Measurements from ENCODE around the gene MICAL3.
"Not testable (repeated sequence)": the region's sequence is repeated elsewhere in the genome, so short reads cannot be mapped to it uniquely, and the experiment has no call there.

Gene MICAL3

GRCh38 chr22:18067121-18067520, 42.8 kb upstream of the MICAL3 start:
- no peak overlapping the region for H3K4me3 Mint-ChIP-seq
- no peaks in the 10 kb centered on the region for H3K36me3 Mint-ChIP-seq (ENCODE audit: insufficient read depth)
- no peaks in the 10 kb centered on the region for H3K9me3 Mint-ChIP-seq
- H3K4me1 Mint-ChIP-seq: no peaks in the 10 kb centered on the region
- H3K27ac Mint-ChIP-seq (ENCODE audit: low read depth): no peak overlapping the region
- DNase-seq (ENCODE audit: low spot score in 2 of 2): no peak
- ATAC-seq (replicated peaks; ENCODE audit: extremely low read depth, poor library complexity, severe bottlenecking): no peak
- H3K27me3 Mint-ChIP-seq: peaks cover 63% of the 10 kb centered on the region

GRCh38 chr22:18066181-18066859, 42.0 kb upstream of the MICAL3 start:
- Mint-ChIP-seq H3K4me1 (no peaks in the 10 kb centered on the region), H3K27ac (ENCODE audit: low read depth) (no peak overlapping the region), H3K27me3 (peaks cover 63% of the 10 kb centered on the region), H3K4me3 (no peak overlapping the region), H3K36me3 (ENCODE audit: insufficient read depth) (no peaks in the 10 kb centered on the region), H3K9me3 (no peaks in the 10 kb centered on the region)
- no peak for DNase-seq (ENCODE audit: low spot score in 2 of 2)
- ATAC-seq (replicated peaks; ENCODE audit: extremely low read depth, poor library complexity, severe bottlenecking): no peak

GRCh38 chr22:18065256-18065655, 40.9 kb upstream of the MICAL3 start:
- H3K27ac Mint-ChIP-seq (ENCODE audit: low read depth): no peak overlapping the region
- DNase-seq (ENCODE audit: low spot score in 2 of 2) (no peak), ATAC-seq (replicated peaks; ENCODE audit: extremely low read depth, poor library complexity, severe bottlenecking) (no peak)
- no peak overlapping the region for H3K4me3 Mint-ChIP-seq
- no peaks in the 10 kb centered on the region for H3K36me3 Mint-ChIP-seq (ENCODE audit: insufficient read depth)
- H3K27me3 Mint-ChIP-seq: peaks cover 63% of the 10 kb centered on the region
- no peaks in the 10 kb centered on the region for H3K4me1 Mint-ChIP-seq
- H3K9me3 Mint-ChIP-seq: no peaks in the 10 kb centered on the region

- peaks cover 63% of the 10 kb centered on the region for H3K27me3 Mint-ChIP-seq
These were observed 40.3 kb upstream of the MICAL3 start for GRCh38 chr22:18064636-18065035.

GRCh38 chr22:18063715-18064114, 39.4 kb upstream of the MICAL3 start:
- peaks cover 55% of the 10 kb centered on the region for H3K27me3 Mint-ChIP-seq
- DNase-seq (ENCODE audit: low spot score in 2 of 2); H3K36me3 Mint-ChIP-seq (ENCODE audit: insufficient read depth); H3K9me3 Mint-ChIP-seq; H3K4me1 Mint-ChIP-seq; ATAC-seq (replicated peaks; ENCODE audit: extremely low read depth, poor library complexity, severe bottlenecking); H3K4me3 Mint-ChIP-seq; H3K27ac Mint-ChIP-seq (ENCODE audit: low read depth): not testable (repeated sequence)

More at GRCh38 chr22:18064636-18065035, 40.3 kb upstream of the MICAL3 start:
- Mint-ChIP-seq H3K27ac (ENCODE audit: low read depth) (no peak overlapping the region), H3K4me1 (no peaks in the 10 kb centered on the region), H3K4me3 (no peak overlapping the region), H3K9me3 (no peaks in the 10 kb centered on the region), H3K36me3 (ENCODE audit: insufficient read depth) (no peaks in the 10 kb centered on the region)
- ATAC-seq (replicated peaks; ENCODE audit: extremely low read depth, poor library complexity, severe bottlenecking) (no peak), DNase-seq (ENCODE audit: low spot score in 2 of 2) (no peak)

GRCh38 chr22:18063306-18063705, 38.9 kb upstream of the MICAL3 start:
- no peaks in the 10 kb centered on the region for H3K36me3 Mint-ChIP-seq (ENCODE audit: insufficient read depth)
- H3K4me3 Mint-ChIP-seq: no peak overlapping the region
- H3K4me1 Mint-ChIP-seq: no peaks in the 10 kb centered on the region
- H3K9me3 Mint-ChIP-seq: no peaks in the 10 kb centered on the region
- DNase-seq (ENCODE audit: low spot score in 2 of 2): no peak
- peaks cover 51% of the 10 kb centered on the region for H3K27me3 Mint-ChIP-seq
- no peak for ATAC-seq (replicated peaks; ENCODE audit: extremely low read depth, poor library complexity, severe bottlenecking)
- H3K27ac Mint-ChIP-seq (ENCODE audit: low read depth): no peak overlapping the region

GRCh38 chr22:18062421-18062820, 38.1 kb upstream of the MICAL3 start:
- no peak for DNase-seq (ENCODE audit: low spot score in 2 of 2)
- no peak overlapping the region for H3K4me3 Mint-ChIP-seq
- H3K27me3 Mint-ChIP-seq: peaks cover 42% of the 10 kb centered on the region
- H3K4me1 Mint-ChIP-seq: no peaks in the 10 kb centered on the region
- no peaks in the 10 kb centered on the region for H3K36me3 Mint-ChIP-seq (ENCODE audit: insufficient read depth)
- no peak overlapping the region for H3K27ac Mint-ChIP-seq (ENCODE audit: low read depth)
- ATAC-seq (replicated peaks; ENCODE audit: extremely low read depth, poor library complexity, severe bottlenecking): no peak
- no peaks in the 10 kb centered on the region for H3K9me3 Mint-ChIP-seq

- Mint-ChIP-seq H3K9me3 (no peaks in the 10 kb centered on the region), H3K4me1 (no peaks in the 10 kb centered on the region), H3K27me3 (peaks cover 27% of the 10 kb centered on the region), H3K27ac (ENCODE audit: low read depth) (no peak overlapping the region), H3K36me3 (ENCODE audit: insufficient read depth) (no peaks in the 10 kb centered on the region), H3K4me3 (no peak overlapping the region)
- ATAC-seq (replicated peaks; ENCODE audit: extremely low read depth, poor library complexity, severe bottlenecking) (no peak), DNase-seq (ENCODE audit: low spot score in 2 of 2) (no peak)
These were observed 36.6 kb upstream of the MICAL3 start for GRCh38 chr22:18060646-18061620.

- no peak overlapping the region for H3K4me3 Mint-ChIP-seq
- no peaks in the 10 kb centered on the region for H3K4me1 Mint-ChIP-seq
- H3K36me3 Mint-ChIP-seq (ENCODE audit: insufficient read depth): no peaks in the 10 kb centered on the region
- H3K27me3 Mint-ChIP-seq: peaks cover 18% of the 10 kb centered on the region
- DNase-seq (ENCODE audit: low spot score in 2 of 2) (no peak), ATAC-seq (replicated peaks; ENCODE audit: extremely low read depth, poor library complexity, severe bottlenecking) (no peak)
- no peak overlapping the region for H3K27ac Mint-ChIP-seq (ENCODE audit: low read depth)
- no peaks in the 10 kb centered on the region for H3K9me3 Mint-ChIP-seq
These were observed 35.6 kb upstream of the MICAL3 start for GRCh38 chr22:18059991-18060390.

- ATAC-seq (replicated peaks; ENCODE audit: extremely low read depth, poor library complexity, severe bottlenecking): no peak
- H3K4me1 Mint-ChIP-seq: no peaks in the 10 kb centered on the region
- peaks cover 12% of the 10 kb centered on the region for H3K27me3 Mint-ChIP-seq
- DNase-seq (ENCODE audit: low spot score in 2 of 2): no peak
- H3K4me3 Mint-ChIP-seq: no peak overlapping the region
- H3K36me3 Mint-ChIP-seq (ENCODE audit: insufficient read depth): no peaks in the 10 kb centered on the region
- no peak overlapping the region for H3K27ac Mint-ChIP-seq (ENCODE audit: low read depth)
- H3K9me3 Mint-ChIP-seq: no peaks in the 10 kb centered on the region
These were observed 35.1 kb upstream of the MICAL3 start for GRCh38 chr22:18059473-18059872.

- Mint-ChIP-seq H3K27ac (ENCODE audit: low read depth) (no peak overlapping the region), H3K9me3 (no peaks in the 10 kb centered on the region), H3K27me3 (peaks cover 8% of the 10 kb centered on the region), H3K36me3 (ENCODE audit: insufficient read depth) (no peaks in the 10 kb centered on the region), H3K4me1 (no peaks in the 10 kb centered on the region), H3K4me3 (no peak overlapping the region)
- ATAC-seq (replicated peaks; ENCODE audit: extremely low read depth, poor library complexity, severe bottlenecking) (no peak), DNase-seq (ENCODE audit: low spot score in 2 of 2) (no peak)
These were observed 34.7 kb upstream of the MICAL3 start for GRCh38 chr22:18059094-18059417.

GRCh38 chr22:18058371-18059093, 34.2 kb upstream of the MICAL3 start:
- ATAC-seq (replicated peaks; ENCODE audit: extremely low read depth, poor library complexity, severe bottlenecking) (no peak), DNase-seq (ENCODE audit: low spot score in 2 of 2) (no peak)
- H3K9me3 Mint-ChIP-seq: no peaks in the 10 kb centered on the region
- peaks cover 3% of the 10 kb centered on the region for H3K27me3 Mint-ChIP-seq
- no peaks in the 10 kb centered on the region for H3K36me3 Mint-ChIP-seq (ENCODE audit: insufficient read depth)
- no peaks in the 10 kb centered on the region for H3K4me1 Mint-ChIP-seq
- no peak overlapping the region for H3K27ac Mint-ChIP-seq (ENCODE audit: low read depth)
- H3K4me3 Mint-ChIP-seq: no peak overlapping the region
